Endothelial cell of umbilical vein (primary cell): ENCODE data around the gene VPS29. TPM values are rescaled to one million over a fixed set of nuclear protein-coding genes. Genes with fewer than 3 reads are reported as not detected.

Experiments used
- BruUV-seq: library from RNA; stranded (reverse); fragments of 400-500 nt; replicated peaks from 2 replicates; lab custom pipeline; 2021; lab: Mats Ljungman, UMichigan
- CTCF ChIA-PET: fragments of 300-600, 350-600 bp; sonication (Branson Sonifier 250); formaldehyde crosslinking; loops from one replicate; lab custom pipeline; 2021; ENCODE audit warnings: antibody characterized with exemption, inconsistent platforms; lab: Charles Lee
- POLR2A ChIA-PET: fragments of 300-600, 350-600 bp; sonication (Branson Sonifier 250); formaldehyde crosslinking; loops from one replicate; lab custom pipeline; 2021; ENCODE audit warnings: antibody characterized with exemption, inconsistent platforms; lab: Charles Lee
- DNase-seq: peaks from one replicate; pipeline ENCODE4 v3.0.0-alpha.2; 2011; ENCODE audit warnings: low read depth, low spot score
- FAIRE-seq: peaks from 2 replicates; lab custom pipeline; 2011; peaks lifted over from hg19 to GRCh38; lab: Jason Lieb, UNC
- H2AFZ ChIP-seq: 2 replicates; pipeline ENCODE4 v1.6.0; 2012; ENCODE audit warnings: low read depth, low read length, control low read depth, inconsistent platforms
- H3K27ac ChIP-seq: 2 replicates; pipeline ENCODE4 v1.5.1; 2011; ENCODE audit warnings: low read depth, mild to moderate bottlenecking, control low read depth, low read length, moderate library complexity; ENCODE audit not compliant: insufficient read depth
- H3K27me3 ChIP-seq, 2 experiments: 2 replicates each; pipeline versions ENCODE4 v1.6.0 to v1.6.1; 2011; ENCODE audit warnings: low read length in 2 of 2, mixed read lengths in 1 of 2; ENCODE audit not compliant: control insufficient read depth in 2 of 2, insufficient read depth in 2 of 2
- H3K36me3 ChIP-seq, 2 experiments: 2 replicates in 1 of 2; 3 replicates in 1 of 2; pipeline ENCODE4 v1.5.1; 2011; ENCODE audit warnings: low read length in 2 of 2, mild to moderate bottlenecking in 1 of 2, moderate library complexity in 1 of 2; ENCODE audit not compliant: control insufficient read depth in 2 of 2, insufficient read depth in 2 of 2; ENCODE audit errors: extremely low read depth in 1 of 2
- H3K4me1 ChIP-seq: 3 replicates; pipeline ENCODE4 v1.5.1; 2011; ENCODE audit warnings: mild to moderate bottlenecking, low read length; ENCODE audit not compliant: control insufficient read depth, insufficient read depth; ENCODE audit errors: extremely low read depth
- H3K4me2 ChIP-seq: 2 replicates; pipeline ENCODE4 v1.6.1; 2011; ENCODE audit warnings: low read length, control low read depth, mixed read lengths; ENCODE audit not compliant: insufficient read depth
- H3K4me3 ChIP-seq, 3 experiments: fragments of 200-600 bp in 1 of 3; sonication (generic), shearing (Covaris generic) in 1 of 3; replicated peaks in 1 of 3; 2 replicates each; pipeline ENCODE4 v1.5.1; 2011 to 2016; ENCODE audit warnings: control low read depth in 3 of 3, low read length in 3 of 3, mild to moderate bottlenecking in 2 of 3, inconsistent platforms in 1 of 3, low read depth in 1 of 3, moderate library complexity in 1 of 3; ENCODE audit not compliant: insufficient read depth in 1 of 3
- H3K79me2 ChIP-seq: 2 replicates; pipeline ENCODE4 v1.6.0; 2012; ENCODE audit warnings: low read length, inconsistent platforms; ENCODE audit not compliant: control insufficient read depth, insufficient read depth
- H3K9ac ChIP-seq: replicated peaks from 2 replicates; pipeline ENCODE3; 2011; ENCODE audit warnings: low read length, control low read depth; ENCODE audit not compliant: insufficient read depth; ENCODE audit errors: extremely low read depth
- H3K9me1 ChIP-seq: replicated peaks from 3 replicates; pipeline ENCODE4 v1.6.0; 2011; ENCODE audit warnings: mild to moderate bottlenecking, low read length; ENCODE audit not compliant: control insufficient read depth, insufficient read depth; ENCODE audit errors: extremely low read depth
- H3K9me3 ChIP-seq: replicated peaks from 2 replicates; pipeline ENCODE4 v1.5.1; 2012; ENCODE audit warnings: low read length, inconsistent platforms; ENCODE audit not compliant: control insufficient read depth, insufficient read depth
- H4K20me1 ChIP-seq: replicated peaks from 2 replicates; pipeline ENCODE3; 2011; ENCODE audit warnings: mild to moderate bottlenecking, low read length; ENCODE audit not compliant: control insufficient read depth, insufficient read depth; ENCODE audit errors: extremely low read depth
- CTCF ChIP-seq, 2 donors: IDR thresholded peaks; 1 replicate in 1 of 2; 2 replicates in 1 of 2; pipeline ENCODE4 v1.5.1; 2011; ENCODE audit warnings: low read length in 2 of 2, mild to moderate bottlenecking in 2 of 2, moderate library complexity in 2 of 2, control low read depth in 1 of 2, inconsistent platforms in 1 of 2, low read depth in 1 of 2; ENCODE audit not compliant: insufficient read depth in 1 of 2; ENCODE audit errors: extremely low read depth in 1 of 2
- EZH2 ChIP-seq: IDR thresholded peaks from 2 replicates; pipeline ENCODE4 v1.6.1; 2012; ENCODE audit warnings: borderline replicate concordance, low read depth, mild to moderate bottlenecking, moderate library complexity, low read length, inconsistent platforms; ENCODE audit not compliant: severe bottlenecking
- FOS ChIP-seq: IDR thresholded peaks from 2 replicates; pipeline ENCODE4 v1.6.1; 2011; ENCODE audit warnings: mild to moderate bottlenecking, low read length, moderate library complexity, borderline replicate concordance; ENCODE audit not compliant: insufficient read depth
- GATA2 ChIP-seq: IDR thresholded peaks from 2 replicates; pipeline ENCODE4 v1.7.0; 2011; ENCODE audit warnings: low read depth, mild to moderate bottlenecking, moderate library complexity, mixed read lengths, low read length; ENCODE audit not compliant: insufficient read length, insufficient read depth
- JUN ChIP-seq: IDR thresholded peaks from 2 replicates; pipeline ENCODE4 v1.6.1; 2011; ENCODE audit warnings: borderline replicate concordance, low read depth; ENCODE audit not compliant: insufficient read length, insufficient read depth
- MAX ChIP-seq: IDR thresholded peaks from 2 replicates; pipeline ENCODE4 v1.6.1; 2011; ENCODE audit not compliant: insufficient read depth, insufficient read length
- MYC ChIP-seq: IDR thresholded peaks from one replicate; pipeline ENCODE4 v1.6.1; 2011; ENCODE audit warnings: mild to moderate bottlenecking, low read depth, low read length
- POLR2A ChIP-seq: IDR thresholded peaks from 2 replicates; pipeline ENCODE4 v1.6.1; 2012; ENCODE audit warnings: low read depth, mild to moderate bottlenecking, control low read depth, low read length
- POLR2AphosphoS5 ChIP-seq: IDR thresholded peaks from 2 replicates; pipeline ENCODE4 v1.6.1; 2012; ENCODE audit warnings: low read depth, mild to moderate bottlenecking, control low read depth, low read length, moderate library complexity; ENCODE audit not compliant: insufficient read depth
- dilution Hi-C: fragments of 300-500 bp; cut with MboI; formaldehyde crosslinking; loops from one replicate; pipeline ENCODE4 v1.15.0; 2019; ENCODE audit warnings: low sequenced_read_pairs; ENCODE audit not compliant: extremely low pct_ligation_motif_present
- intact Hi-C: fragments of 100-400 bp; cut with micrococcal nuclease; formaldehyde crosslinking; loops from one replicate; pipeline ENCODE4 v1.10.0; 2022
- polyA plus RNA-seq, 4 experiments: library from polyadenylated mRNA; depleted of rRNA in 3 of 4; stranded (reverse) in 3 of 4; unstranded in 1 of 4; fragments of >200 nt; gene quantifications; 2 replicates each; pipeline versions ENCODE4 v1.2.1 to v1.2.3, GENCODE V29; 2011 to 2012; ENCODE audit warnings: missing spikeins in 1 of 4
- total RNA-seq: library from RNA; stranded (reverse); gene quantifications from 2 replicates; pipeline ENCODE4 v1.2.3, GENCODE V29; 2021

Gene VPS29
- total and polyA plus RNA-seq, 2 donors (not counting 3 experiments of a cell fraction or from before 2014, with no cell fraction given) = 138 to 155 TPM

GRCh38 chr12:110536834-110537604, 35.1 kb upstream of the VPS29 start:
- dilution Hi-C loops (no loop called here), intact Hi-C loops (no loop called here)
- POLR2A ChIA-PET = no interaction called here
- no peaks in the 10 kb centered on the region for H3K9me1 ChIP-seq
- H3K36me3 ChIP-seq = peaks cover 7 to 9% of the 10 kb centered on the region in 2 experiments
- no peaks in the 10 kb centered on the region for H3K9me3 ChIP-seq
- DNase-seq (no peak), FAIRE-seq (no peak)
- no peak overlapping the region for H3K4me2 ChIP-seq
- CTCF ChIA-PET = interaction anchor here (1.1 kb wide), 1 partner anchor 63 kb away, joined by 3 read pairs; no protein-coding TSS in a partner anchor
- H3K27me3 ChIP-seq = no peaks in the 10 kb centered on the region
- H3K4me3 ChIP-seq = no peak overlapping the region
- BruUV-seq = no TSS peak
- no peak overlapping the region for H2AFZ ChIP-seq
- H3K4me1 ChIP-seq = peaks cover 15% of the 10 kb centered on the region
- no peak for TF ChIP-seq MAX
- no peak for TF ChIP-seq MYC
- no peak for TF ChIP-seq JUN
- TF ChIP-seq FOS = no peak
- TF ChIP-seq POLR2AphosphoS5 = no peak
- no peak for TF ChIP-seq GATA2
- TF ChIP-seq CTCF (IDR thresholded peaks at IDR 0.05; ENCODE audit: extremely low read depth in 1 of 2, insufficient read depth in 1 of 2, low read depth in 1 of 2, low read length in 2 of 2) = no peak
- no peak for TF ChIP-seq POLR2A
- TF ChIP-seq EZH2 = no peak
- H3K27ac ChIP-seq = no peak overlapping the region
- H4K20me1 ChIP-seq = no peaks in the 10 kb centered on the region
- peaks cover 12% of the 10 kb centered on the region for H3K79me2 ChIP-seq
- H3K9ac ChIP-seq = no peak overlapping the region
